ENCODE data around the gene SLC66A2.
"Not testable (repeated sequence)": the region's sequence is repeated elsewhere in the genome, so short reads cannot be mapped to it uniquely, and the experiment has no call there.

Gene SLC66A2

DNA sequence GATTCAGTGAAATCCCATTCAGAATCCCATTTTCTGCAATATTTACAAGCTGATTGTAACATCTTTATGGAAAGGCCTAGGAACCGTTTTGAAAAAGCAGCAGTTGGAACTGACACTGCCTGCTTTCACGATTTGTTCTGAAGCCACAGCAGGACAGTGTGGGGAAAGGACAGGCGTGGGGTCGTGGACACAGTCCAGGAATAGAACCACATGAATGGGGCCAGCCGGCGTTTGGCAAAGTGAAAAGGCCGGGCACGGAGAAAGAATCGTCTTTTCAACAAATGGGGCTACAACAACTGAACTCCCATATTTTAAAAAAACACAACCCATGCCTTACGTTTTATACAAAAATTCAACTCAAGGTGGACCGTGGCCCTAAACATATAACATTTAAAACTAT is 69.8 kb downstream of the SLC66A2 start:
- DNase-seq (ENCODE audit: low read depth in 2 of 2), result no peak

DNA sequence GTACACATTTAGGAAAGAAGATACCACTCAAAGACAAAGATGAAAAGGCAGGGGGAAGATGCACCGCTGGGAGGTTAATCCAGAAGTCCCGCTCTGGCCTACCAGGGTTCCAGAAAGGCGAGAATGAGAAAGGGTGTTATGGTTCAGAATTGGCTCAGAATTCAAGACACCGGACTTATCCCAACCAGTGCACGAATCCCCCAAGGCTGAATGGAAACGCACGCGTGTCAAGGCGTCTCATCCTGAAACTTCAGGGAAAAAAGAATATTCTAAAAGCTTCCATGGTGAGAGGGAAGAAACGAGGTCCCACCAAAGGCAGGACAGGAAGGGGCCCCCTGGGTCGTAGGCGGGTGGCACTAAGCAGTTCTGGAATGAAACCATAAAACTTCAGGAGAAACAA is 71.9 kb downstream of the SLC66A2 start:
- no peak for DNase-seq (ENCODE audit: low read depth in 2 of 2)

DNA sequence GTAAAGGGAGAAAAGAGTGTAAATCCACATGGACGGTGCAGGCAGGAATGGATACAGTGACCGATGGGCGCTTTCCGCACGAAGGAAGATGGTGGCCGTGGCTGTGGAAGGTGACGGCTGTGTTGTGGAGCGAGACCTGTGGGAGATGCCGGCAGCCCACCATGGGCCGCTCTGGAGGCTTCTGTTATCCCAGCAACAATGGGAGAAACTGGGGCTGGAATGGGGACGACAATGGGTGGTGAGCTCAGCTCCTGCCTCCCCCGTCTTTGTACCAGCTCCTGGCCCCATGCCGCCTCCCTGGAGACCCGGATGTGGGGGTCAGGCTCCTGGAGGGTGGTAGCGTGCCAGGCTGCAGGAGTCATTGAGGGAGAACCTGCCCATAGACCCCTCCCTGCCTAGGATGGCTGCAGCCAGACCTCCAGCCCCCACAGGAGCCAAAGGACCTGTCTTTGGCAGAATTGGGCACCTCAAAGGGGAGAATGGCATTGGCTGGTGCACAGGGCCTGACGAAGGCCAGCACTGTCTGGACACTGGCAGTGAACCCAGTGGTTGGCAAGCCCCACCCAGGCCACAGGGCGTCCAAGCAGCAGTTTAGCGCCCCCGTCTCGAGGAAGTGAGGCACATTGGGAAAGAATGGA is 72.6 kb downstream of the SLC66A2 start:
- no peak for DNase-seq (ENCODE audit: low read depth in 2 of 2)

DNA sequence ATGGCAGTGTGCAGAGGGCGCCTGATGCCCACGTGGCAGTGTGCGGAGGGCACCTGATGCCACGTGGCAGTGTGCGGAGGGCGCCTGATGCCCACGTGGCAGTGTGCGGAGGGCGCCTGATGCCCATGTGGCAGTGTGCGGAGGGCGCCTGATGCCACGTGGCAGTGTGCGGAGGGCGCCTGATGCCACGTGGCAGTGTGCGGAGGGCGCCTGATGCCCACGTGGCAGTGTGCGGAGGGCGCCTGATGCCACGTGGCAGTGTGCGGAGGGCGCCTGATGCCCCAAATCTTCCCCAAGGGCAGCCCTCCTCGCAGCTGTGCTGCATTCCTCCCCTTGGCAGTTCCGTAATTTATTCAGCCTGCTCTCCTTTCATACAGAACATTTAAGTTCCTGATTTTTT is 73.2 kb downstream of the SLC66A2 start:
- DNase-seq (ENCODE audit: low read depth in 2 of 2), result not testable (repeated sequence)

DNA sequence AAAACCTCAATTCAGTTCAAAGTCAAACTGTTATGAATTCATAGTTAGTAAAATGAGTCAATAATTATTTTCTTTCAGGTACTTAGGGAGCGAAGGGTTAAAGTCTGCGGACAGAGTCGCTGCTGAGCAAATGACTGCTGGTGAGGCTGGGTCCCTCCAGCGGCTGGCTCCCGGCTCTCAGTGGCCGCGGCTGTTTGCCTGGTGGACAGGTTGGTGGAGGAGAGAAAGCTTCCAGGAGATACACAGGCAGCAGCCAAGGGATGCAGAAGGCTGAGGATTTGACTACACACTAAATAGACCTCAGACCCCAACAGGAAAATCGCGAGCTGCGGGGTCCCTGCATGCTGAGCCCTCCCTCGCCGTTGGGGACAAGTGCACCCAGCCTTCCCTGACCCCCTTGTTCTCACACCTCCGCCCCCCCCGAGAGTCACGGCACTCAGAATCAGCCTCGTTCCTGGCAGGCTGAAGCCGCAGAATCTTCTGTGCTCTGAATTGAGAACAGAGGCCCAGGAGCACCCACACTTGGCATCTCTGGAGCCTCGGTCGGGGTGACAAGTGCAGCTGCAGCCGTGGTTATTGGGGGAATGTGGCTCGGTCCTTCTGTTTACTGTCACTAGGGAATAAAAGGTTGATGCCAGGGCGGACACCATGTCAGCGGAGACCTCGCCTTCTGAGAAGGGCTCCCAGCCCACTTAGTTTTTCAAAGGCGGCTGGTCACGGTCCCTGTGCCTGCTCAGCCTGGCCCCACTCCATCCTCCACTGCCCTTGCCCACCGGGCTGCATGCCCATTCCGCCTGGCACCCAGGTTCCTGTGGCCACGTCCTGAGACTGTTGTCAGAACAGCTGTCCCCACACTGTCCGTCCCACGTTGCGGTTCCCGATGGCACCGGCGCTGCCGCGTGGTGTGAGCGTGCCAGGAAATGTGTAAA is 74.0 kb downstream of the SLC66A2 start:
- no peak for DNase-seq (ENCODE audit: low read depth in 2 of 2)

DNA sequence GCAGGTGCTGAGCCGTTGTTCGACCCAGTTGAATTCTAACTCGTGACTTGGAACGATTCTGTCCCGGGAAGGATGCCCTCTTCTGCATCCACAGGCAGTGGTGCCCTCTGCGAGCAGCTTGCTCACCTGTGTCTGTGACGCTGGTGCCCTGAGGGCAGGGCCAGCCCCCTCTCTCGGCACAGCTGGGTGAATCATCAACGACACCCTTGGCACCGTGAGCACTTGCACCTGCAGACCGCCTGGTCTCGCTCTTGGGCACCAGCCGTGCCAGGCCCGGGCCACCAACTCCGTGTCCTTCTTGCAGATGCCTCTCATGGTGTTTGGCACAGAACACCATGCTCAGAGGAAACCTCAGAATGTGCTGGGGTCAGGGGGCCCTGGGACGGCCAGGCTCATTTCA is 75.0 kb downstream of the SLC66A2 start:
- no peak for DNase-seq (ENCODE audit: low read depth in 2 of 2)

DNA sequence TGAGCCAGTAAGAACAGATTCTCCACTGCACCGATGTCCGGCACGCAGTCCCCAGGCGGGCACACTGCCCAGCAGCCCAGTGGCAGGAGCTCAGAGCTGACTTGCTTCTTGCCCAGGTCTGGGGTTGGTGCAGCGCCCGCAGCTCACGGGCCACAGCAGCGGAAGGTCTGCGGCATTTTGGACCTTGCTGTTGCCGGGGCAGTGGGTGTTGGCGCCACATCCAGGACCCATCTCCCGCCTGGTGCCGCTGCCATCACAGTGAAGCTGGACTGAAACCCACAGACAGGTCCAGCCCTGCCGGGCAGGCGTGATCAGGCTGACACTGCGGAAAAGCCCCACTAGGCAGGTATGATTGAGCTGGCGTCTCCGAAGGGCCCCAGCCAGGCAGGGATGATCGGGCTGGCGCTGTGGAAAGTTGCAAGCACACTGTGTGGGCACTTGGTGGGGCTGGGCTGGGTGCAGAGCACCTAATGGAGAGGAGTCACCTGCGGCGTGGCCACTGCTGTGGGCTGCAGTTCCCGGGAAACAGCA is 75.5 kb downstream of the SLC66A2 start:
- no peak for DNase-seq (ENCODE audit: low read depth in 2 of 2)

DNA sequence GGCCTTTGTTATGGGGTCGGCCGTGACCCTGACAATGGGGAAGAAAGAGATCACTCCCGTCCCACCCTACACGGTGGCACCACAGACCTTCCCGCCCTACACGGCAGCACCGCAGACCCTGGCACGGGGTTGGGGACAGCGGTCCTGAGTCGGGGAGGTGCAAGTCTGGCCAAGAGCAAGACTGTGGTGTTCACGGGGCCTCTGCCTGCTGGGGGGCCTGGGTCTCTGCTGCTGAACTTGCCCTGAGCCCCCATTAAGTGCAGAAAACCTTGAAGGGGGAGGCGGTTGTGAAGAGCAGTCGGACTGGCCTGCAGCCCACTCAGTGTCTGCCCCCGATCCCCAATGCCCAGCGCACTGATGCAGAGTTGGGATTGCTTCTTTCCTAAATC is 75.9 kb downstream of the SLC66A2 start:
- no peak for DNase-seq (ENCODE audit: low read depth in 2 of 2)

DNA sequence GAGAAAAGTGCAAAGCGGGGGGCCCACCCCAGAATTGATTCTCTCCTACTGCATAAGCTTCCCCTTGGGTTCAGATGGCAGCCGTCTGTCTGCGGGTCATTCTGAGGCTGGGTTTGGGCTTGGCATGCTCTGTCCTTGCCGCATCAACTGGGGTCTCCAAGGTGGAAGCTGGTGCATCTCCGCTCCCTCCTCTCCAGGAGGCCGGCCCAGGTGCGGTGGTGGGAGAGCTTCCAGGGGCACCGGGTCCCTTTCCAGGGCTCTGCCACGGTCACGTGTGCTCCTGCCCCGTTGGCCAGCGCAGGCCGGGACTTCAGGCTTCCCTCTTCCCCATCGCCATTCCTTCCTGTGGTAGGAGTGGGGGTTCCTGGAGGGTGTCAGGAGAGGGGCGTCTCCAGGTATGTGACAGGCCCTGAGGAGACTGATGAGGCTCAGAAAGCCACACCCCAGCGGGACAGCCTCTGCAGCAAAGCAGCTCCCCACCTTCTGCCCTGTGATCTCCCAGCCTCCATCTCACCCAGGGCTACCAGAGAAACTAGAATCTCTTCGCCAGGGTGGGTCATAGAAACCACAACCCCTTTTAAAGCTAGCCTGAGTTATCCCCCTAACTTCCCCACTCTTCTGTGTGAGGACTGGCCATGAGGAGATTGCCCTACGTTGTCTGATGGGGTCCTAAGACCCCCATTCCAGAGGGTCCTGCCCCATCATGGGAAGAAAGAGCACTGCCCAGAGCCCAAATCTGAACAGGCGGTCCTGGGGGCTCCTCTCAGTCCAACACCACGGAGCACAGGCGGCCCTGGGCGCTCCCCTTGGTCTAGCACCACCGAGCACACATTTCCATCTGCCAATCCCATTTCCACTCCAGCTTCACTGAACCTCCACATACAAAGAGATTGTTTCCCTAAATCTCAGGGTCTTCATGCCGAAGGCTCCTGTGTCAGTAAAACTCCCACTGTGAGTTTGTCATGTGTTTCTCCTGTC is 76.6 kb downstream of the SLC66A2 start:
- no peak for DNase-seq (ENCODE audit: low read depth in 2 of 2)

DNA sequence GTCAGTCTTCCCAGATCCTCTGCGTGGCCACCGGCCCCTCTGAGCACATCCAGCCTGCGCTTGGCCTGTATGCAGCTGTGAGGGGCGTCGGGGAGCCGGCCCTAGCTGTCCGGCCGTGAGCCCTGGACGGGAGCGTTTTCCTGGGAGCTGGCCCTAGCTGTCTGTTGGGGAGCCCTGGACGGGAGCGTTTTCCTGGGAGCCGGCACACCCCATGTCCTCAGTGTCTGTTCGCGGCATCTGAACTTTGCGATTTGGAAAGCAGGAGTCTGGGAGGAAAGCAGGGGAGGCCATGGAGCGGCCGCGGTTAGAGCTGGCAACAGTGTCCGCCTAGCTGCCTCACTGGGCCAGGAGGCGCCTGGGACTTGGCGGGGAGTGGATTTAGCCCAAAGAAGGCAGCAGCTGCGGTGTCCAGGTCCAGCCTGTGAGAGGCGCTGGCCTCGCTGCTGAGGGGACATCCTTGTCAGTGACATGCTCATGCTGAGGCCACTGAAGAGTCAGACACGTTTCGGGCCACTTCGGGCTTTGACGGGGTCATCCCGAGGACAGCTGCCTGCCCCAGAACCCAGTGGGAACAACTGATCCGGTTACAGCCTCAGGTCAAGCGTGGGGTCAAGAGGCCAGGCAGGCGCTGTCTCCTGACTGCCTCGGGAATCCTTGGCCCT is 77.9 kb downstream of the SLC66A2 start:
- no peak for DNase-seq (ENCODE audit: low read depth in 2 of 2)

DNA sequence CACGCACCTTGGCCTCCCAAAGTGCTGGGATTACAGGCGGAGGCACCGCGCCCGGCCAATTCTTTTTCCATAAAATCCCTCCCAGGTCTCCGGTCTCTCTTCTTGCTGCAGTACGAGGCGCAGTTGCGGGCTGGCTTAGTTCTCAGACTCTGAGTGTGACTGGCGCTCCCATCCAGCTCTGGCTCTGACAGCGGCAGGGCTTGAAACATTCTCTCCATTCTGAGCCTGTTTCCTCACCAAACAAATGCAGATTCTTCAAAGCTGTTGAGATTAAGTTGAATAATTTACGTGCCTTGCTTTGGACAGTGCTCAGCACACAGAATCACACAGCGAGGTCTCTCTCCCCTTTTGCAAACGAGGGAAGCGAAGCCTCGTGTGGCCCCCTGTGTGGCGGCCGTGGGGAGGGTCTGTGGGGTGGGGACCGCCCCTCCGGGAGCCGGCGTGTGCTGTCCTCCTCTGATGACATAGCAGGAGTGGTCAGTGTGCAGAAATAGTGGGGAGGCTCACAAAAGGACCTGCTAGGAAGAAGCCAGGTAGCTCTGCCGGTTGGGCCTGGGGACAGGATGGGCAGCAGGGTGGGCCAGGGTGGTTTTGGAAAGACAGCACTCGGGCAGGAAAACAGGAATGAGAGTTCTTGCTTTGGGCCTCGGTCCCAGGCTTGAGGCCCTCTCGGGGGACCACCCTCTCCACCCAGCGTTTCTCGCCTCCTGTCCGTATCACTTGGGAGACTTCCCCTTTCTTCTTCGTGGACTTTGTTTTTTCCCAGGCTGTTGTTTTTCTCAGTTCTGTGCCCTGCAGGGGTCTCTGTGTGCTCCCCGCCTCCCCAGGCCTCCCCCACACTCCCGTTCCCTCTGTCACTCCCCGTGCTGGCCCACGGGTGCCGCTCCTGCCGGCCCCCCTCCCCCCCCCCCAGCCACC is 78.7 kb downstream of the SLC66A2 start:
- DNase-seq (ENCODE audit: low read depth in 2 of 2), result no peak

DNA sequence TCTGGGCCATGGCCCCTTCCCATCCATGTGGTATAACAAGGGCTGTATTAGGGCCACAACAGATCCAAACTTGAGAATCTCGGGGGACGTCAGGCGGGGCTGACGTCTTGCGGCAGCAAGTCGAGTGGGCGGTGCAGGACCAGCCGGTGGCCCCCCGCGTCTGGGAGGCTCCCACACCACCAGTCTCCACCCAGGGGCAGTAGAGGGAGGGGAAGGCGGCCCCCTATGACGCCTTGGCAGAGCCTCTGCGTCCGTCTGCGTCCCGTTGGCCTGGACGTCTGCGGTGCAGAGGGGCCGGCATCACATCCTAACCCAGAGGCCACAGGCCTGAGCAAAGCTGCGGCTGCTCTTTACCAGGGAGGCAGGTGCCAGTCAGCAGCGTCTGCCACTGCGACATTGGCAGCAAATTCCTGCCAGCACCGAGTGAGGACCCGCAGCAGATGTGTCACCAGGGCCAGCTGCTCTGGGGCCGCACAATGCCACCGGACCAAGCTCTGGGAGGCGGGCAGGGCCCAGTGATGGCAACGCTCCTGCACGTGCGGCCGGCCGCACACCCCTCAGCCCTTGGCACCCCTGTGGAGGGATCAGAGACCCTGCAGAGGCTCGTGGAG is 79.9 kb downstream of the SLC66A2 start:
- no peak for DNase-seq (ENCODE audit: low read depth in 2 of 2)

DNA sequence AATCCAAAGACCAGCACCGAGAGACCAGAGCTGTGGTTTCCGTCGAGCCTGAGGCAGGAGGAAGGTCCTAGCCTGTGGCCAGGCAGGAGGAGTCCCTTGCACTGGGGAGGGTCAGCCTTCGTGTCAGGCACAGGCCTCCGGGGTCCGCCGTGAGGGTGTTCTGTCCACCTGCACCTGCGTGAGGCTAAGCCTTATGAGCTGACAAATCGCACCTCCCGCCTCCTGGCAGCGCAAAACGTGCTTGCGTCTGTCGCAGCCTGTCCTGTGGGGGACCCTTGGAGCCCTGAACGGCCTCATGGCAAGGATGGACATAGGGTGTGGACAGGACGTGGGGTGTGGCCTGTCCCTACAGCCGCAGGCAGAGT is 80.4 kb downstream of the SLC66A2 start:
- DNase-seq (ENCODE audit: low read depth in 2 of 2), result no peak

DNA sequence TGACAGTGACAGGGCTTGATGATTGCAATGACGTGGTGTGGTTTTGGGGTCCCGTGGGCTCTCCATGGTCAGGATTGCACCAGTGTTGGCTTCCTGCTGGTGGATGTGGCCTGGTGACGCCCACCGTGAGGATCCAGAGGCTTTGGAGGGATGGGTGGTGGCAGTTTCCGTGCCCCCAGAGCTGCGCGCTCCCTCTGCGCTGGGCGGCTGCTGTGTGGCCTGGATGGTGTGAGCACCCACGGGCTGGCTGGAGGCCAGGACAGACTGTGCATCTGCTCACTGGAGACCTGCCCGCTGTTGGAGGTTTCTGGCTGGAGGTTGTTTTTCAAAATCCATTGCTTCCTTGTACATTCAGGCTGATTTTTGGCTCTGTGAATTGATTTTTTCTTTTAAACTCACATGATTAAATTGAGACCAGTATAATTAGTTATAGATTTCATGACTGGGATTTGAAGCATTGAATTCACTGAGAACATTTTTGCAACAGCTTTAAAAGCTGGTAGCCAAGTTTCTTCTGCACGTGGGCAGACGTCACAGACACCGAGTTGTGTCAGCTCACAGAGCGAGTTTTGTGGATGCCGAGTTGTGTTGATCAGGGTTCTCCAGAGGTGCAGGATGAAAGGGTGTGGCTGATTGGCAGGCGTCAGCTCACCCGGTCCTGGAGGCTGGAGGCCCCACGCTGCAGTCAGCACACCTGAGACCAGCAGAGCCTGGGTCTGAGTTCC is 81.0 kb downstream of the SLC66A2 start:
- DNase-seq (ENCODE audit: low read depth in 2 of 2), result no peak

DNA sequence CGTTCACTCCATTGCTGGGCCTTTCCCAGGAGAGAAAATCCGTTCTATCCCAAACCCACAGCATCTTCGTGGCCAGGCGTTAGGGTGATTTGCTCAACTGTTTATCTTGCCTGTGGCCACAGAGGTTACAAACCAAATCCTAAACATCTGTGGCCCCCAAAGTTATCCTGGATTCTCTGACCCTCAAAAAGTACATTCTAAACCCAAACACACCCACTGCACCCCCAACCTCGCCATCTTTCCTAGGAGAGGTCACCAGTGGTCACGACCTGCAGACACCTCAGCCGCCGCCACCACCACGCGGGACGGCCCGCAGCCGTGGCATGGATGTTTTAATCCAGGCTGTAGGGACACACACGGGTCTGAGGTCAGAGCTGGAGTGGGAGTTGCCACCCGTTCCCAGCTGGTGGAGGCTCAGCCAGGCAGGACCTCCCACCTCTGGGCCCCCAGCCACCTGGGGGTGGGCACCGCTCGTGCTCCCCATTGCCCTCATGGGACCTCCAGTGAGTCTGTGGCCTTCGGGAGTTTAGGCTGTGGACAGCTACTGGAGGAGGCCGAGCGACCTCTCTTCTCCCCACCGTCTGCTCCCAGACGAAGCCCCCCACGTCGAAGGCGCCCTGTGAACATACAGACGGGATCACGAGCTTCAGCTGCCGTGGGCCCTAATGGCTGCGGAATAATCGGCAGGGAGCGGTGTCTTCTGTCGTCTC is 81.7 kb downstream of the SLC66A2 start:
- DNase-seq (ENCODE audit: low read depth in 2 of 2), result no peak

DNA sequence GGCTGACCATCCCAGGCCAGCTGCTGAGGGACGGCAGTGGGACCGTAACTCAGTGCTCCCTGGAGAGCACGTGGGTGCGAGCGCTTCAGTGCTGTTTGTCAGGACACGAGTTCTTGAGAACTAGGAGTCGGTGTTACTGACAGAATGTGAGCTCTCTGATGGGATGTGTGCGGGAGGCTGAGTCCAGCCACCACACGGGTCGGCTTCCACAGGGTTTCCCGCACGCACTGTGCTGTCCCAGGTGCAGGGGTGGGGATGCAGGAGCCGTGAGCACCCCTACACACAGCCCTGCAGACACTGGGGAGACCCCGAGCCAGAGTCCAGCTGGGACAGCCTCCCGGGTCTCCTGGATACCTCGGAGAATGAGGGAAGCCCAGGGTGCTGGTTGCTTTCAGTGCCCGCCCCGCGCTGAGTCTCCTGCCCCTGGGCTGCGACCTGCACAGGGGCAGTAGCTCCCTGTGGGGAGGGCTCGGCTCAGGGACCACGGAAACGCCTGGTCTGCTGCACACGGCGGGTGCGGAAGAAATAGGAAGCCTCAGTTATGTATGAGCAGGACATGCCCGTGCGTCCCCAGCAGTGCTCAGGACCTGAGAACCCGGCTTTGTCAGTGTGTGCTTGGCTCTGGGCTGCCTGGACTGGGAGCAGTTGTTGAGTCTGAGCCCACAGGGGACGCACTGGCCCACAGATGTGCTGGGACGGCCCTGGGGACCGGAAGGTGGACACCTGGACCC is 82.5 kb downstream of the SLC66A2 start:
- DNase-seq (ENCODE audit: low read depth in 2 of 2), result no peak

DNA sequence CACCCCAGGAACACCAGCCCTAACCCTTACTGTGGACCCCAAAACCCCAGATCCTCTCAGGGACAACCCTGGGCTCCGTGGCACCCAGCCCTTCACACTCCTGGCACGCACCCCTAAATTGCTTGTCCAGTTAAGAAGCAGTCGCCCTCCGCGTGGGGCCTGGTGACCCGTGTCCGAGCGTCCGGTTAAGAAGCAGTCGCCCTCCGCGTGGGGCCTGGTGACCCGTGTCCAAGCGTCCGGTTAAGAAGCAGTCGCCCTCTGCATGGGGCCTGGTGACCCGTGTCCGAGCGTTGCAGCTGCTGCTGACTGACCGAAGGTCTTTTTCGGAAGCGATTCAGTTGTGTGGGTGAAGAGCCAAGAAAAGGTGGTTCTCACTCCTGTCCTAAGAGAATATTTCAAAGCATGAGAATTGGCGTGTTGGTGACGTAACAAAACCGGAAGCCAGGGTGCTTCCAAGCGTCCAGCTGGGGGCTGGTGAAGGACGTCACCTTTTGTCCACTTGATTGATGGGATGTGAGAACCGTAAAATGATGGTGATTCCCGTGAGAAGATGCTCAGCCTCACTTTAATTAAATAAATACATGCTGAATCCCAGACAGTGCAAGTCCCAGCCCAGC is 83.2 kb downstream of the SLC66A2 start:
- DNase-seq (ENCODE audit: low read depth in 2 of 2), result no peak

Data from stimulated activated CD8-positive, alpha-beta memory T cell treated with anti-CD3 and anti-CD28 coated beads, Interleukin-2, amount 100 ng/mL, for 1 hour (primary cell).